GM12872 (cell line): ENCODE results near the gene MRPL39.

Experiments
- CTCF ChIP-seq: IDR thresholded peaks from 3 replicates; pipeline ENCODE4 v1.5.1; 2011; ENCODE audit warnings: low read depth, mild to moderate bottlenecking, low read length, moderate library complexity; ENCODE audit not compliant: insufficient read depth

Gene MRPL39

GRCh38 chr21:25560891-25561290 is 46.4 kb downstream of the MRPL39 start:
- no peak for TF ChIP-seq CTCF

DNA sequence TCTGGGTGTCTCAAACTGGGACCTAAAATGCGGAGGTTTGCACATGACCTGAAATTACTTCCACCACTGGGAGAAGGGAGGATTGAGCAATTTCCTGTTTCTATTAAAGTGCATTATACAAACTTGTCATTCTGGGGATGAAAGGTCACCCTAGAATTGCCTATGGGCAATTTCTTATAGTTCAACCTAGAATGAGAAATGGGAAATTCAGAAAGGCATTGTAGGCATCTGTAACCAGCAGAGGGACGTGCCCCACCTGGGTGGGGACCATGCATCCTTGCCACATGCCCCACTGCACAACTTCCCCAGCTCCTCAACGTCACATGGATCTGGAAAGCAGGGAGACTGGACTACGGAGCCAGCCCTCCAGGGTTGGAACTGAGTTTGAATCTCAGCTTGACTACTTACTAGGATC is 47.0 kb downstream of the MRPL39 start:
- no peak; the same call in 2 of the 3 replicates for TF ChIP-seq CTCF

DNA sequence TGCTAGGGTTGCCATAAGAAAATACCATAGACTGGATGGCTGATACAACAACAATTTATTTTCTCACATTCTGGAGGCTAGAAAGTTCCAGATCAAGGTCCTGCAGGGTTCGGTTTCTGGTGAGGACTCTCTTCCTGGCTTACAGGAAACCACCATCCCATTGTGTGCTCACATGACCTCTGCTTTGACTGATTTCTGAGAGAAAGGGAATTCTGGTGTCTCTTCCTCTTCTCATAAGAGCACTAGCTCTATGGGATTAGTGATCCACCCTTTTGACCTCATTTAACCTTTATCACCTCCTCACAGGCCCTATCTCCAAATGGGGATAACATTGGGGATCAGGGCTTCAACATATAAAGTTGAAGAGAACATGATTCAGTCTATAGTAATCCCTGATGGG is 47.5 kb downstream of the MRPL39 start:
- no peak for TF ChIP-seq CTCF

- no peak for TF ChIP-seq CTCF
Measured at GRCh38 chr21:25558123-25558522, 49.2 kb downstream of the MRPL39 start.

- TF ChIP-seq CTCF, result no peak
Measured at GRCh38 chr21:25557180-25557579, 50.1 kb downstream of the MRPL39 start.

DNA sequence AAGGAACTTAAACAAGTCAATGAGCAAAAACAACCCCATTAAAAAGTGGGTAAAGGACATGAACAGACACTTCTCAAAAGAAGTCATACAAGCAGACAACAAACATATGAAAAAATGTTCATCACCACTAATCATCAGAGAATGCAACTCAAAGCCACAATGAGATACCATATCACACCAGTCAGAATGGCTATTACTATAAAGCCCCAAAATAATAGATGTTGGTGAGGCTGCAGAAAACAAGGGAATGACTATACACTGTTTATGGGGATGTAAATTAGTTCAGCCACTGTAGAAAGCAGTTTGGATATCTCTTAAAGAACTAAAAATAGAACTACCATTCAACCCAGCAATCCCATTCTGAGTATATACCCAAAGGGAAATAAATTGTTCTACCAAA is 51.2 kb downstream of the MRPL39 start:
- no peak for TF ChIP-seq CTCF

GRCh38 chr21:25555492-25555891 is 51.8 kb downstream of the MRPL39 start:
- TF ChIP-seq CTCF, result no peak

DNA sequence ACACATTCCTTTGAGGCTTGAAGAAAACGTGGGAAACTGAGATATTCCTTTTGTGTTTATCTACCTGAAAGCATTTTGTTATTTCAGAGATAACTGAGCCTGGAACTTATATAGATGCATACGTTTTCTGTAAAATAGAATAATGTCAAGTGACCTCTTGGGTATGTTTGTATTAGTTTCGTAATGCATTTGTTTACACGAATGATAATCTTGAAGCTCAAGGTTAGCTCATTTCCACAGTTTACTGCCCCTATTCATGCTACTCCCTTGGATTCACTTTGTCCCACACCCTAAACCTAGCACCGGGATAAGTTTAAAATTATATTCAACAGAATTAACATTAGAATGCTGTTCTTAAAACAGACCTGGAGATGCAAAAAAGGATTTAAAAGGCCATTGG is 54.4 kb downstream of the MRPL39 start:
- TF ChIP-seq CTCF, result no peak
